Fibroblast of mammary gland (primary cell): ENCODE results near the gene HSDL1.
A peak's percentile ranks its signal among the peaks of the same experiment; 100 is the strongest.
"Not testable (repeated sequence)": the region's sequence is repeated elsewhere in the genome, so short reads cannot be mapped to it uniquely, and the experiment has no call there.

Source experiments
- DNase-seq: peaks from one replicate; pipeline ENCODE4 v3.0.0-alpha.2; 2010; ENCODE audit warnings: low read depth
- H3K4me3 ChIP-seq: 2 replicates; pipeline ENCODE4 v1.5.1; 2011; ENCODE audit warnings: low read depth, mild to moderate bottlenecking, low read length, moderate library complexity; ENCODE audit not compliant: control insufficient read depth
- TF ChIP-seq, protein P1 (sequence below): conservative IDR thresholded peaks from 2 replicates; pipeline ENCODE4 v1.5.1; 2011; ENCODE audit warnings: low read depth, low read length, inconsistent platforms; ENCODE audit not compliant: control insufficient read depth, insufficient read depth

The HSDL1 gene

DNA sequence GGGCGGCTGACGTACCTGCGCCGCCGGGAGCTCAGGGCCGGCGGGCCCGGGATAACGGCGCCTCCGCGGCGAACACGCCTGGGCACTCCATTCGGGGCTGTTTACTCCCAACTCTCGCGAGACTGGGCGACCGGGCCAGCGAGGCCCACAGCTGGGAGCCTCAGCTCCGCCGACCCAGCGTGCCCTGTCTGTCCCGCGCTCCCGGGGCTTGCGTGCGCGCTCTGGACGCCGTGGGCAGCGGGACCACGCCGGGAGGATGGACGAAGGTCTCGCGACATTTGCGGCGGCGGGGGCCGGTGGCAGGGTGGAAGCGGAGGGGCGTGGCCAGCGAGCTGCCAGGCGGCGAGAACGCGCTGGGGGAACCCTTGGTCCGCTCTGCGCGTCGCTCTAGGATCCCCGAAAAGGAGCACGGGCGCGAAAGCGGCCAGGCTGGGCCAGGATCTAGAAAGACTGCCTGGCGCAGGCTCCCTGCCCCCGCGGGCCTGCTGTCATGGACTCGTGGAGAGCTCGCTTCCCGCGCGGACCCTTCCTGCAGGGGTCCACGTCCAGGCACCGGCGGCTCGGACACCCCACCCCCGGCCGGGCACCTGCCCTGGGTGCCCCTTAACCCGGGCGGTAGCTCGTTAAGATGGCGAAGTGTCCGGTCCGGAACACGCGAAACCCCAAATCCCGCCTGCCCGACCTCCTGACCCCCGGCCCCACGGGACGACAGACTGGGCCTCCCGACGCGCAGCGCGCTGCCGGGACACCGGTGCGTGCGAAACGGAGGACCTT, 28.1 kb downstream of the HSDL1 start, which contains the start of gene MBTPS1:
Gene MBTPS1 (minus strand): TSS at position 223 of the 774 bp plus-strand sequence. CDS start 15,159 bp downstream, outside the sequence.
- H3K4me3 ChIP-seq: peak within 1 kb of the TSS; percentile 76
- peak; percentile 96 for DNase-seq
- TF ChIP-seq, protein P1, sequence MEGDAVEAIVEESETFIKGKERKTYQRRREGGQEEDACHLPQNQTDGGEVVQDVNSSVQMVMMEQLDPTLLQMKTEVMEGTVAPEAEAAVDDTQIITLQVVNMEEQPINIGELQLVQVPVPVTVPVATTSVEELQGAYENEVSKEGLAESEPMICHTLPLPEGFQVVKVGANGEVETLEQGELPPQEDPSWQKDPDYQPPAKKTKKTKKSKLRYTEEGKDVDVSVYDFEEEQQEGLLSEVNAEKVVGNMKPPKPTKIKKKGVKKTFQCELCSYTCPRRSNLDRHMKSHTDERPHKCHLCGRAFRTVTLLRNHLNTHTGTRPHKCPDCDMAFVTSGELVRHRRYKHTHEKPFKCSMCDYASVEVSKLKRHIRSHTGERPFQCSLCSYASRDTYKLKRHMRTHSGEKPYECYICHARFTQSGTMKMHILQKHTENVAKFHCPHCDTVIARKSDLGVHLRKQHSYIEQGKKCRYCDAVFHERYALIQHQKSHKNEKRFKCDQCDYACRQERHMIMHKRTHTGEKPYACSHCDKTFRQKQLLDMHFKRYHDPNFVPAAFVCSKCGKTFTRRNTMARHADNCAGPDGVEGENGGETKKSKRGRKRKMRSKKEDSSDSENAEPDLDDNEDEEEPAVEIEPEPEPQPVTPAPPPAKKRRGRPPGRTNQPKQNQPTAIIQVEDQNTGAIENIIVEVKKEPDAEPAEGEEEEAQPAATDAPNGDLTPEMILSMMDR: no peak

DNA sequence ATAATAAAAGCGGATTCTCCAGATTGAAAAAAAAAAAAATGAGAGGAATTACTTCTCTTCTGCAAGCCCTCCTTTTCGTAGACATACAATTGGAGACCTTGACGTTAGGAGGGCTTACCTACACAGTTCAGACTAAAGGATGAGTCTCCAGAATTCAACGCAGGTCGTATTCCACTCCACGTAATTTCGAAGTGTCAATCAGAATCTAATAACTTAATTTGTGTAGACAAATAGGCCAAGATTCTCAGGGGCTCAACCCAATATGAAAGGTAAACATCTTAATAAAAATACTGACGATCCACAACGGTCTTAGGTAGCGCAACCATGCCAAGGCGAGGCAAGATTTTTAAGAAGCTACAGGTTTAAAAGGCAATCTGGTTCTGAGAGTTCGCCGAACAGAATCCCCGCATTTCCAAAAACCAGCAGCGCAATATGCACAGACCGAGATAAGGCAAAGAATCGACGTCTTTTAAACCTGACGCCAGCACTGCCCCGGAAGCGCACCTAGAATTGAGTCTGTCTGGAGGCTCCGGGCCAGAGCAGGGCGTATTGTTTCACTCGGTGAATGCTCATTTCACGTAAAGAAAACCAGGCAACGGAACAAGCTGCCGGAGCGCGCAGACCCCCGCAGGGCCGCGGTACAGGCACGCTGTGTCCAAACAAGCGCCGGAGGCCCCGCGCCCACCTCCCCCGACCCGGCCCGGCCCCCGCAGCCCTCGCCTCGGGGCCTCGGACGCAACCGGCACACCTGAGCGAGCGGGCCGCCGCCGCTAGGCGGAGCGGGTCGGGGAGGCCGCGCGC, 28.9 kb downstream of the HSDL1 start:
- DNase-seq: peak; percentile 30
- TF ChIP-seq, protein P1: no peak
- peak overlapping the region; percentile 76 for H3K4me3 ChIP-seq

DNA sequence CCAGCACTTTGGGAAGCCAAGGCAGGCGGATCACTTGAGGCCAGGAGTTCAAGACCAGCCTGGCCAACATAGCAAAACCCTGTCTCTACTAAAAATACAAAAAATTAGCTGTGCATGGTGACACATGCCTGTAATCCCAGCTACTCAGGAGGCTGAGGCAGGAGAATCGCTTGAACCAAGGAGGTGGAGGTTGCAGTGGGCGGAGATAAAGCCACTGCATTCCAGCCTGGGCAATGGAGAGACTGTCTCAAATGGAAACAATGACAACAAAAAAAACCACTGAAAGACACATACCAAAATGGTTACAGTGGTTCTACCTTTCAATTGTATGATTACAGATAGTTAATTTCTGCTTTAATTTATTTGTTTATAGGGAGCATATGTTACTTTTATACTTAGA, 33.0 kb downstream of the HSDL1 start:
- not testable (repeated sequence) for H3K4me3 ChIP-seq, DNase-seq

DNA sequence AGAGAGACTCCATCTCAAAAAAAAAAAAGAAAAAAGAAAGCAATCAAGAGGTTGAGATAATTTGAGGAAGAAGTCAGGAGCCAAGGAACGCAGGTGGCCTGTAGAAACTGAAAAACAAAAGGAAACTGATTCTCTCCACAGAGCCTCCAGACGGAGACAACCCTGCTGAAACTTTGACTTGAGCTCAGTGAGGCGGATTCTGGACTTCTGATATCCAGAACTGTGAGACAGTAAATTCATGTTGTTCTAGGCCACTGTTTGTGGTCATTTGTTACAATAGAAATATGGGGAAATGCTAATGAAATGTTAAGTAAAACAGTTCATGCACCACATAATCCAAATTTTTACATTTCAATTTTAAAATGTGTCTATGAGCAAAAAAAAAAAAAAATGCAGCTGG, 33.5 kb downstream of the HSDL1 start:
- no peak for DNase-seq
- H3K4me3 ChIP-seq: no peak overlapping the region
- TF ChIP-seq, protein P1: no peak

DNA sequence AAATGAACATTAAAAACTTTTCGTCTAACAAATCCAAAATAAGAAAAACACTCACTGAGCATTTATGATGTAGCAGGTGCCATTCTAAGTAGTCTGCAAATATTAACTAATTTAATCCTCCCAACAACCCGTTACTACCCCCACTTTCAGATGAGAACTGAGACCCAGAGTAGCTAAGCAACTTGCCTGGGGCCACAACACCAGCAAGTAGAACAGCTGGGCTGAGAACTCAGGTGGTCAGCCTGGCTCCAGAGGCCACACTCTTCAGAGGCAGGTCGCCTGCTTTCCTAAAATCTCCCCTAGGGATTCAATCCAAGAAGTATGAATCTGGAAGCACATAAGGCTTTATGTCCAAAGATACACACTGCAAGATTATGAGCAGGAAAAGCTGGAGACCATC, 34.5 kb downstream of the HSDL1 start:
- TF ChIP-seq, protein P1: no peak
- DNase-seq: no peak
- no peak overlapping the region for H3K4me3 ChIP-seq

DNA sequence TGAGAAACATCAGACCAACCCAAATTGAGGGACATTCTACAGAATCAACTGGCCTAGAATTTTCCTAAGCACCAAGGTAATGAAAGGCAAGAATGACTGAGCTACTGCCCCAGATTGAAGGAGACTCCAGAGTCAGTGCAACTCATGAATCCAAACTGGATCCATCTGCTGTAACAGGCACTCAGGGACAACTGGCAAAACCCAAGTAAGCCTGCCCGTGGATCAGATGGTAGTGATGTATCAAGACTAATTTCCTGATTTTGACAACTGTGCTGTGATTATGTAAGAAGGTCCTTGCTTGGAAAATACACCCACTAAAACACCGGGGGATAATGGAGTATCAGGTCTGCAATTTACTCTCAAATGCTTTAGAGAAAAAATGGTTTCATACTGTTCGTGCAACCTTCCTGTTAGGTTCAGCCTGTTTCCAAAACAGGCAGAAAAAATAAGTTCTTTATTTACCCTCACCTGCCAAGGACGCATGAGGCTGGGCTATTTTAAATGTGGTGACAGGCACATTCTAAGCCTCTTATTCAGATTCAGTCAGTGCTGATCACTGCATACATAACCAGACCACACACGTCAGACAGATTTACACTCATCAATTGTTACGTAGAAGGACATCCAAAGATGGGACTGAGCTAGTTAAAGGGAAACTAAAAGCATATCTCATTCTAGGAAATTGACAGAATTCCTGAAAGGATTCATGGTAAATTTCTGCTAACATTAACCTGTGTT, 35.2 kb downstream of the HSDL1 start:
- H3K4me3 ChIP-seq: no peak overlapping the region
- TF ChIP-seq, protein P1: no peak
- DNase-seq: peak; percentile 51
